HG03432 (cell line): Measurements from ENCODE around the gene ABHD5.

Experiments used
- ATAC-seq: cut with Tn5 transposase; IDR thresholded peaks from one replicate; pipeline ENCODE4 v1.9.1; 2021; ENCODE audit warnings: mild to moderate bottlenecking, moderate library complexity; ENCODE audit not compliant: unreplicated experiment

Gene ABHD5

GRCh38 chr3:43684944-43685343, 5.8 kb upstream of the ABHD5 start:
- ATAC-seq, result no peak

DNA sequence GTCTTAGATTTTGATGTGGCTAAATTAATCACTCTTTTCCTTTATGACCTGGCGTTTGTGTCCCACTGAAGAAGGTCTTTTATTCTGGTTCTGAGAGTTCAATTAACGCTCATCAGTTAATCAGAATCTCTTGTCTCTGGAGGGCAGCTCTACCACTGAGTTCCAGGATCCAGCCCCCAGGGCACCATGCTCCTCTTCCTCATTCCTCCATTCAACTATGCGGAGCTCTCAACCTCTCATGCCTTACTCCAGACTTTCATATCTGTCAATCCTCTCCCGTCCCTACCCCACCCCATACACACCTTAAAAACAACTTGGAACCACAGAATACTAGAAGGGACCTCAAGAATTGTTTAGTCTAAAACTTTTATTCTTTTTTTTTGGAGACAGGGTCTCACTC, 4.8 kb upstream of the ABHD5 start:
- no peak for ATAC-seq

GRCh38 chr3:43686333-43686699, 4.4 kb upstream of the ABHD5 start:
- no peak for ATAC-seq

- ATAC-seq, result no peak
Observed at GRCh38 chr3:43686700-43687498, 3.8 kb upstream of the ABHD5 start.

- ATAC-seq, result no peak
Observed at GRCh38 chr3:43687499-43687811, 3.3 kb upstream of the ABHD5 start.

GRCh38 chr3:43688245-43688650, 2.5 kb upstream of the ABHD5 start:
- ATAC-seq, result no peak

DNA sequence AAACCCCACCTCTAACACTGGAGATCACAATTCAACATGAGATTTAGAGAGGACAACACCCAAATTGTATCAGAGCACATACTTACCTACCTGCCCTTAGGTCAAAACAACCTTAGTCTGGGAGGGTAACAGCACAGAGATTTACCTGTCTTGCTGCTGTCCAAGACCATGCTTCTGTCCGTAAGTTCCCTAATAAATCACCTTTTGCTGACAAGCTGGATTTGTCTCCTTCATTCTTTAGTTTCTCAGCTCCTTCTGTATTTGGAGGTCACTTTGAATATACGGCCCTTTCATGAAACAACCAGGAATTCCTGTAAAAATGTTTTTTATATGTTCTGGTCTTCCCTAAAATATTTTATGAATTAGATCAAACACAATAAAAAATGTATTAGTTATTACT, 1.6 kb upstream of the ABHD5 start:
- no peak for ATAC-seq

- ATAC-seq, result no peak
Observed at GRCh38 chr3:43689766-43690399, 855 bp upstream of the ABHD5 start.

GRCh38 chr3:43691120-43691995, 620 bp downstream of the ABHD5 start:
- peak; percentile 50 for ATAC-seq

DNA sequence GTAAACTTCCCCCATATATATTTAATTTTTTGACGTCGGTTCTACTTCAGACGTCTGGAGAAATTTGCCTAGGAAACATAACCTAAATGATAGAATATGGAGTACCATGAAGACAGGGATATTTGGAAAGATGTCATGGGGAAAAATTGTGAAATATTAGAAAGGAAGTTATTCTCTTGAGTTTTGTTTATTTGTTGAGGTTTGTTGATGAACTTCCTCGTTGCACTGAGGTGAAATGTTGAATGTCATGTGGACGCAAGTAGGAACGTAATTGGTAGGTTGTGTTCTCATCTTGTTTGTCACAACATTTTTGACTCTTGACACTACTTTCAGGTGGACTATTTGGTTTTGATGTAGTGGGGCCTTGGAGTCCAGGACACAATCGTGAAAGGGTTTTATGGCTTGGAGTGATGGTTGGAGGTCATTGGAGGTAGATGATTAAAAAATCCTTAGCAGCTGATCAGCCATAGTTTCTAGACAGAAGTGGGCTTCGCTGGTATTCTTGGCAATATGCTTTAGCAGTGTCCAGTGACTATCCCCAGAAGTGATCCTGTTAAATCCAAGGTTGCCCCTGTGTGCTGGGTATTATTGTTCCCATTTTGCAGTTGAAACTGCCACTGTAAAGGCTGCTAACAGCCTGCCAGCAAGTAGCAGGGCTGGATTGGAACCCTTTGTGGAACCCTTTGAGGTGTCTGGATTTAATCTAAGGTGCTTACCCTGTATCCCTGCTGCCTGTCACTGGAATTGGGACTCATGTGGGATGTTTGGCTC, 1.5 kb downstream of the ABHD5 start:
- ATAC-seq, result no peak

DNA sequence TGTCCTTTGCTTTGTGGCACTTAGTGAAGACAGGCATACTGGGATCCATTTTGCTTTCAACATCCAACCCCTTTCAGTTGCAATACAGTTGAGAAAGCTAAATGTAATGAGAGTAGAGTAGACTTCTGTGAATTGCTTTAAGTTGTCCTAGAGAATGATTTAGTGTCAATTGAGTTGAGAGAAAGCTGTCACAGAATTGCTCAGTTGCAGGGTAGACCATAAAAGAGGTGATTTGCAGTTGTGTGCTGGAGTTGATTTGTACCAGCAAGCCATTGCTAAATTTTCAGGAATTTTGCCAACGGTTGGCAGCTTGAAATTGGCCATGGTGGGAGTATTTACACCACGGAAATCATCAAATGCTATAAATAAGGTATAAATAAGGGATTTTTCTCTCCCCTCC, 2.2 kb downstream of the ABHD5 start:
- no peak for ATAC-seq

DNA sequence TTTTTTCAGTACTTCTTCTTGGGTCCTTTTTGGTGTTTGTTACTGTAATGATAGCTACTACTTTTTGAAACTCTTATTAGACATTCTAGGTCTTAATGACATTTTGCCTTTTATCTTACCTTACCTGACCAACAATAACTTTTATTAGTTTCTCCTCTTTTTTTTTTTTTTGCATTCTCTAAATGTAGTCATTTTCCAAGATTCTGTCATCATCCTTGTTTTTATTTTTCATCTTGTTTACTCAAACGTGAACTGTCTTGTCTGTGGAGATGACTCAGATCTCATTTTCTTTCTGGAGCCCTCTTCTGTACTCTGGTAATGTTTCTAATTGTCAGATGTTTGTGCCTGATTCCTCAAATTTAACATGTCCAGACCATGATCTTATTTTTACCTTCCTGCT, 2.9 kb downstream of the ABHD5 start:
- no peak for ATAC-seq

GRCh38 chr3:43695443-43695842, 4.7 kb downstream of the ABHD5 start:
- ATAC-seq, result no peak

DNA sequence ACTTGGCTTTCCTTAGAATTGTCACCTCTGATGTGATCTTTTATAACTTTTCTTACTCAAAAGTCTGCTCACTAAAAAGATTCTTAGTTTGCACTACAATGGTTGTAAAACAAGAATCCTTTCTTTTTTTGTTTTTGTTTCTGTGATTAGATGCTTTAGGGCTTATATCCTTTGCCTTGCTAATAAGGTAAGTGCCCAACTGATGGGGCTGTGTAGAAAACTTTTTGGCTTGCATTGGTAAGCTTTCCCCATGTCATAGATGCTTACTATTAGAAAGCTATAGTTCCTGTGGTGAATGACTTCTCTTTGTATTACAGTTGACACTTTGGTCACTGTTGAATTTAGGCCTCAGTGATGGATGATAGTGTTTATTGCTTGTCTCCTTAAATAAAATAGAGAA, 5.1 kb downstream of the ABHD5 start:
- ATAC-seq, result no peak

GRCh38 chr3:43696441-43696840, 5.7 kb downstream of the ABHD5 start:
- ATAC-seq, result no peak

- ATAC-seq, result no peak
Observed at GRCh38 chr3:43696881-43697280, 6.1 kb downstream of the ABHD5 start.

GRCh38 chr3:43699864-43700263, 9.1 kb downstream of the ABHD5 start:
- ATAC-seq, result peak; percentile 80

DNA sequence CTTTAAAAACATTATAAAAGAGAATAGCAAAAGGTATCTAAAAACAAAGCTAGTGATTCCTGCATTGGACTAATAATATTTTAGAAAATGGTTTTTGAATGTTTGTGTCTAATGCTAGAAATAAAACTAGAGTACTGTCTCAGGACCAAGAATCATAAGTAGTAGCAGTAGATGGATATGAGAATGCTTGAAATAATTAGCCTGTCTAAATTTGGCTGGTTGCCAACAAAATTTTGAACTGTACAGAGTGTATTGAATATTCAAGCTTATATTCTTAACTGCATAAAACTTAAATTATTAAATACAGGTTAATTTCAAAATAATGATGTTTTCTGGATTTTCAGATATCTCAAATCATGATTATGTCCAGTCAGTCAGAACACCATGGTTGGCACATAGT, 14.0 kb downstream of the ABHD5 start:
- no peak for ATAC-seq

- no peak for ATAC-seq
Observed at GRCh38 chr3:43706342-43706741, 15.6 kb downstream of the ABHD5 start.

GRCh38 chr3:43707266-43707665, 16.5 kb downstream of the ABHD5 start:
- ATAC-seq, result no peak

GRCh38 chr3:43707998-43708397, 17.3 kb downstream of the ABHD5 start:
- ATAC-seq, result no peak
